KMS-11 (cell line): ENCODE results near the gene STX18.
"Not testable (repeated sequence)": the region's sequence is repeated elsewhere in the genome, so short reads cannot be mapped to it uniquely, and the experiment has no call there.

Experiments
- H2AFZ ChIP-seq: fragments of 200-600 bp; sonication (generic); 2 replicates; pipeline ENCODE4 v1.6.1; 2016; ENCODE audit warnings: antibody characterized with exemption, mixed run types, low read depth
- H3K27ac ChIP-seq: fragments of 200-600 bp; sonication (generic); 2 replicates; pipeline ENCODE4 v1.6.1; 2016; ENCODE audit warnings: mild to moderate bottlenecking, mixed run types
- H3K27me3 ChIP-seq: fragments of 200-600 bp; sonication (generic); 2 replicates; pipeline ENCODE4 v1.6.1; 2017; ENCODE audit warnings: mild to moderate bottlenecking, low read depth, mixed run types, moderate library complexity; ENCODE audit not compliant: insufficient read depth
- H3K36me3 ChIP-seq: fragments of 200-600 bp; sonication (generic); 2 replicates; pipeline ENCODE4 v1.6.1; 2017; ENCODE audit warnings: mild to moderate bottlenecking, mixed run types; ENCODE audit not compliant: insufficient read depth
- H3K4me1 ChIP-seq: fragments of 200-600 bp; sonication (generic); 2 replicates; pipeline ENCODE4 v1.6.1; 2016; ENCODE audit warnings: mild to moderate bottlenecking, low read depth, mixed run types; ENCODE audit not compliant: poor library complexity, severe bottlenecking
- H3K4me2 ChIP-seq: fragments of 200-600 bp; sonication (generic); 2 replicates; pipeline ENCODE4 v1.7.0; 2016; ENCODE audit warnings: mild to moderate bottlenecking, mixed run types
- H3K4me3 ChIP-seq: fragments of 200-600 bp; sonication (generic); IDR thresholded peaks from 2 replicates; pipeline ENCODE4 v1.6.1; 2017; ENCODE audit warnings: low read depth, low read length, mixed read lengths; ENCODE audit not compliant: insufficient read depth
- H3K79me2 ChIP-seq: fragments of 200-600 bp; sonication (generic); 2 replicates; pipeline ENCODE4 v1.6.1; 2016; ENCODE audit warnings: low read depth, mixed run types; ENCODE audit not compliant: insufficient read depth
- H3K9ac ChIP-seq: fragments of 200-600 bp; sonication (generic); 2 replicates; pipeline ENCODE4 v1.6.1; 2016; ENCODE audit warnings: mild to moderate bottlenecking, mixed run types
- H4K20me1 ChIP-seq: fragments of 200-600 bp; sonication (generic); 2 replicates; pipeline ENCODE4 v1.6.1; 2016; ENCODE audit warnings: mild to moderate bottlenecking, mixed run types; ENCODE audit not compliant: insufficient read depth
- CTCF ChIP-seq: fragments of 200-600 bp; sonication (generic); conservative IDR thresholded peaks from 2 replicates; pipeline ENCODE4 v1.6.1; 2017; ENCODE audit warnings: low read depth, mild to moderate bottlenecking, antibody characterized with exemption, low read length, moderate library complexity, mixed read lengths

The STX18 gene

GRCh38 chr4:4572821-4573220 is 31.0 kb upstream of the STX18 start:
- H3K4me2 ChIP-seq = no peak overlapping the region
- no peak for TF ChIP-seq CTCF
- H3K4me3 ChIP-seq = no peak overlapping the region
- no peaks in the 10 kb centered on the region for H3K27me3 ChIP-seq
- no peak overlapping the region for H3K9ac ChIP-seq
- H3K27ac ChIP-seq = no peak overlapping the region
- no peaks in the 10 kb centered on the region for H3K36me3 ChIP-seq
- H2AFZ ChIP-seq = no peak overlapping the region
- H4K20me1 ChIP-seq = no peaks in the 10 kb centered on the region
- H3K79me2 ChIP-seq = no peaks in the 10 kb centered on the region
- no peaks in the 10 kb centered on the region for H3K4me1 ChIP-seq

GRCh38 chr4:4569861-4570260 is 28.0 kb upstream of the STX18 start:
- H3K4me2 ChIP-seq, H3K4me3 ChIP-seq, H3K36me3 ChIP-seq, H2AFZ ChIP-seq, H3K79me2 ChIP-seq, H3K4me1 ChIP-seq, H4K20me1 ChIP-seq, H3K27ac ChIP-seq, H3K9ac ChIP-seq, H3K27me3 ChIP-seq: not testable (repeated sequence)

GRCh38 chr4:4568806-4569427 is 27.1 kb upstream of the STX18 start:
- no peaks in the 10 kb centered on the region for H3K79me2 ChIP-seq
- no peak overlapping the region for H3K9ac ChIP-seq
- no peaks in the 10 kb centered on the region for H3K36me3 ChIP-seq
- no peaks in the 10 kb centered on the region for H3K27me3 ChIP-seq
- H2AFZ ChIP-seq = no peak overlapping the region
- no peak overlapping the region for H3K4me2 ChIP-seq
- H3K4me1 ChIP-seq = no peaks in the 10 kb centered on the region
- TF ChIP-seq CTCF = no peak
- H4K20me1 ChIP-seq = no peaks in the 10 kb centered on the region
- H3K4me3 ChIP-seq = no peak overlapping the region
- H3K27ac ChIP-seq = no peak overlapping the region

- not testable (repeated sequence) for H2AFZ ChIP-seq, H3K79me2 ChIP-seq, H3K4me1 ChIP-seq, H3K36me3 ChIP-seq, H3K4me3 ChIP-seq, H3K27ac ChIP-seq, H3K27me3 ChIP-seq, H3K9ac ChIP-seq, H3K4me2 ChIP-seq, H4K20me1 ChIP-seq
These were observed 24.5 kb upstream of the STX18 start for GRCh38 chr4:4566359-4566758.

GRCh38 chr4:4564522-4564921 is 22.7 kb upstream of the STX18 start:
- no peaks in the 10 kb centered on the region for H3K79me2 ChIP-seq
- H3K27ac ChIP-seq = no peak overlapping the region
- no peak overlapping the region for H3K4me3 ChIP-seq
- TF ChIP-seq CTCF = no peak
- H3K4me2 ChIP-seq = no peak overlapping the region
- H3K27me3 ChIP-seq = no peaks in the 10 kb centered on the region
- H3K36me3 ChIP-seq = no peaks in the 10 kb centered on the region
- no peak overlapping the region for H3K9ac ChIP-seq
- H2AFZ ChIP-seq = no peak overlapping the region
- H3K4me1 ChIP-seq = no peaks in the 10 kb centered on the region
- H4K20me1 ChIP-seq = no peaks in the 10 kb centered on the region
